IMR-90 (cell line): Measurements from ENCODE around the gene ZCCHC24. TPM values are rescaled to one million over a fixed set of nuclear protein-coding genes. Genes with fewer than 3 reads are reported as not detected.

Experiments used
- ATAC-seq: fragments of 200-7000 bp; cut with Tn5 transposase; 2 replicates; pipeline ENCODE4 v1.9.1; 2020; ENCODE audit warnings: low read depth, mild to moderate bottlenecking, moderate library complexity
- BruUV-seq: library from RNA; stranded (reverse); fragments of 400-500 nt; replicated peaks from 2 replicates; lab custom pipeline; 2021; lab: Mats Ljungman, UMichigan
- CTCF ChIA-PET: fragments of 300-600 bp; formaldehyde crosslinking; extraction: SDS; loops from one replicate; lab custom pipeline; 2021; ENCODE audit warnings: antibody characterized with exemption; lab: Yijun Ruan, JAX
- POLR2A ChIA-PET: fragments of 300-600 bp; sonication (Branson Sonifier 250); formaldehyde crosslinking; loops from one replicate; lab custom pipeline; 2022; ENCODE audit warnings: antibody characterized with exemption; ENCODE audit not compliant: unreplicated experiment; lab: Charles Lee
- DNase-seq: peaks from one replicate; pipeline ENCODE4 v3.0.0; 2013
- H2AFZ ChIP-seq: replicated peaks from 2 replicates; pipeline ENCODE3; 2013; ENCODE audit warnings: low read length, mild to moderate bottlenecking; ENCODE audit not compliant: poor library complexity
- H2AK5ac ChIP-seq: 2 replicates; pipeline ENCODE4 v1.6.1; 2013; ENCODE audit warnings: low read depth, low read length, inconsistent platforms
- H2AK9ac ChIP-seq: replicated peaks from 2 replicates; pipeline ENCODE3; 2013; ENCODE audit warnings: mild to moderate bottlenecking, low read depth, low read length, moderate library complexity; ENCODE audit not compliant: poor library complexity
- H2BK120ac ChIP-seq: 2 replicates; pipeline ENCODE4 v1.6.1; 2013; ENCODE audit warnings: low read depth, low read length, inconsistent platforms
- H2BK15ac ChIP-seq: 3 replicates; pipeline ENCODE4 v1.6.1; 2013; ENCODE audit warnings: low read depth, low read length, inconsistent platforms
- H2BK20ac ChIP-seq: 2 replicates; pipeline ENCODE4 v1.6.1; 2013; ENCODE audit warnings: low read depth, mild to moderate bottlenecking, inconsistent platforms, low read length, moderate library complexity
- H2BK5ac ChIP-seq: 2 replicates; pipeline ENCODE4 v1.6.1; 2013; ENCODE audit warnings: mild to moderate bottlenecking, low read depth, low read length, inconsistent platforms; ENCODE audit not compliant: poor library complexity, severe bottlenecking
- H3K14ac ChIP-seq: replicated peaks from 2 replicates; pipeline ENCODE4 v1.6.1; 2013; ENCODE audit warnings: low read depth, low read length, inconsistent platforms
- H3K18ac ChIP-seq: 2 replicates; pipeline ENCODE4 v1.6.1; 2013; ENCODE audit warnings: low read depth, low read length, control low read depth
- H3K23ac ChIP-seq: 2 replicates; pipeline ENCODE4 v1.6.1; 2013; ENCODE audit warnings: low read depth, low read length, inconsistent platforms
- H3K27ac ChIP-seq: 2 replicates; pipeline ENCODE4 v1.5.1; 2013; ENCODE audit warnings: mild to moderate bottlenecking, control low read depth, low read length; ENCODE audit not compliant: insufficient read depth
- H3K27me3 ChIP-seq: 2 replicates; pipeline ENCODE4 v1.6.1; 2013; ENCODE audit warnings: low read length; ENCODE audit not compliant: control insufficient read depth, insufficient read depth
- H3K36me3 ChIP-seq: 2 replicates; pipeline ENCODE4 v1.6.1; 2013; ENCODE audit warnings: low read length, mixed read lengths; ENCODE audit not compliant: control insufficient read depth, insufficient read depth
- H3K4ac ChIP-seq: 2 replicates; pipeline ENCODE4 v1.6.1; 2013; ENCODE audit warnings: low read depth, low read length, inconsistent platforms
- H3K4me1 ChIP-seq: 2 replicates; pipeline ENCODE4 v1.6.1; 2013; ENCODE audit warnings: low read length, mixed read lengths; ENCODE audit not compliant: control insufficient read depth, insufficient read depth
- H3K4me2 ChIP-seq: 2 replicates; pipeline ENCODE4 v1.6.1; 2013; ENCODE audit warnings: low read depth, mild to moderate bottlenecking, control low read depth, low read length, moderate library complexity
- H3K4me3 ChIP-seq: 2 replicates; pipeline ENCODE4 v1.5.1; 2013; ENCODE audit warnings: low read depth, mild to moderate bottlenecking, control low read depth, low read length, moderate library complexity; ENCODE audit not compliant: insufficient read depth
- H3K56ac ChIP-seq: 2 replicates; pipeline ENCODE4 v1.6.1; 2013; ENCODE audit warnings: low read length, inconsistent platforms; ENCODE audit not compliant: insufficient read depth; ENCODE audit errors: extremely low read depth
- H3K79me1 ChIP-seq, 2 experiments: 2 replicates each; pipeline ENCODE4 v1.6.1; 2013; ENCODE audit warnings: low read length in 2 of 2, inconsistent platforms in 1 of 2, low read depth in 1 of 2
- H3K9ac ChIP-seq: 2 replicates; pipeline ENCODE4 v1.6.1; 2013; ENCODE audit warnings: low read depth, low read length, control low read depth
- H3K9me1 ChIP-seq: 2 replicates; pipeline ENCODE4 v1.6.1; 2013; ENCODE audit warnings: low read length, inconsistent platforms; ENCODE audit not compliant: insufficient read depth
- H3K9me3 ChIP-seq: 2 replicates; pipeline ENCODE4 v1.6.1; 2013; ENCODE audit warnings: low read length; ENCODE audit not compliant: control insufficient read depth, insufficient read depth
- H4K20me1 ChIP-seq: 2 replicates; pipeline ENCODE4 v1.6.1; 2013; ENCODE audit warnings: low read length, inconsistent platforms; ENCODE audit not compliant: insufficient read depth
- H4K5ac ChIP-seq: 2 replicates; pipeline ENCODE4 v1.6.1; 2013; ENCODE audit warnings: mild to moderate bottlenecking, low read depth, low read length, control low read depth
- H4K8ac ChIP-seq, 2 experiments: 2 replicates each; pipeline ENCODE4 v1.6.1; 2013; ENCODE audit warnings: low read depth in 2 of 2, low read length in 2 of 2, control low read depth in 1 of 2, inconsistent platforms in 1 of 2
- H4K91ac ChIP-seq: 2 replicates; pipeline ENCODE4 v1.6.1; 2013; ENCODE audit warnings: low read depth, low read length, inconsistent platforms; ENCODE audit not compliant: insufficient read depth
- BHLHE40 ChIP-seq: fragments of 150-350 bp; IDR thresholded peaks from 2 replicates; pipeline ENCODE4 v1.6.1; 2016; ENCODE audit warnings: mild to moderate bottlenecking, low read depth, low read length
- CEBPB ChIP-seq: IDR thresholded peaks from 2 replicates; pipeline ENCODE4 v1.6.1; 2012; ENCODE audit warnings: low read depth, low read length, improper control_type of control experiment
- MAZ ChIP-seq: IDR thresholded peaks from 2 replicates; pipeline ENCODE4 v1.6.1; 2012; ENCODE audit warnings: low read depth, mild to moderate bottlenecking, low read length, improper control_type of control experiment, moderate library complexity, borderline replicate concordance
- RFX5 ChIP-seq: IDR thresholded peaks from 2 replicates; pipeline ENCODE4 v1.8.0; 2012; ENCODE audit warnings: low read depth, mild to moderate bottlenecking, low read length, moderate library complexity
- WGBS, 2 experiments: methylation state at CpG; one replicate each; pipeline versions ENCODE4 v1.1.5 to v1.1.7; 2013; ENCODE audit warnings: missing lambda C conversion rate in 2 of 2; ENCODE audit not compliant: insufficient read length in 1 of 2; ENCODE audit errors: extremely low coverage in 2 of 2; 5-methylcytosine and 5-hydroxymethylcytosine counted together
- dilution Hi-C: fragments of 300-500 bp; cut with HindIII; formaldehyde crosslinking; loops from one replicate; pipeline ENCODE4 v1.14.3; 2018; ENCODE audit warnings: low sequenced_read_pairs; ENCODE audit not compliant: unreplicated experiment
- in situ Hi-C: fragments of 300-500 bp; cut with MboI; formaldehyde crosslinking; loops from 3 replicates; pipeline ENCODE4 v1.14.3; 2019; ENCODE audit warnings: low sequenced_read_pairs, inconsistent platforms, mixed read lengths
- intact Hi-C: fragments of 100-400 bp; cut with micrococcal nuclease; formaldehyde crosslinking; loops from 2 replicates; pipeline ENCODE4 v1.10.0; 2022
- polyA plus RNA-seq, 3 experiments: library from polyadenylated mRNA; depleted of rRNA; stranded (reverse); fragments of >200 nt; gene quantifications; 2 replicates each; pipeline ENCODE4 v1.2.3, GENCODE V29; 2012; ENCODE audit warnings: low replicate concordance in 1 of 3
- total RNA-seq: library from RNA; depleted of rRNA; stranded (reverse); fragments of >200 nt; gene quantifications from 2 replicates; pipeline ENCODE4 v1.2.3, GENCODE V29; 2012

The ZCCHC24 gene
- total and polyA plus RNA-seq, 2 of the 4 experiments (the other 2 are of a cell fraction), result 15.1 to 25.9 TPM

- Histone ChIP-seq H2AK5ac (no peak overlapping the region), H3K27me3 (no peaks in the 10 kb centered on the region), H3K27ac (no peak overlapping the region), H3K23ac (no peak overlapping the region), H4K8ac (no peak overlapping the region), H3K4me2 (no peak overlapping the region), H4K20me1 (peaks cover 37% of the 10 kb centered on the region), H4K5ac (no peak overlapping the region), H2BK15ac (no peak overlapping the region), H3K9ac (no peak overlapping the region), H3K4me1 (peaks cover 39% of the 10 kb centered on the region), H3K36me3 (peaks cover 65% of the 10 kb centered on the region), H2BK120ac (no peak overlapping the region), H3K14ac (no peak overlapping the region), H3K9me3 (no peaks in the 10 kb centered on the region), H2BK5ac (no peak overlapping the region), H3K4me3 (no peak overlapping the region), H2BK20ac (no peak overlapping the region), H3K4ac (no peak overlapping the region), H3K79me1 (peaks cover 60 to 98% of the 10 kb centered on the region in 2 experiments), H4K91ac (no peak overlapping the region), H3K56ac (no peak overlapping the region), H3K9me1 (peaks cover 37% of the 10 kb centered on the region), H2AFZ (no peak overlapping the region), H3K18ac (no peak overlapping the region), H2AK9ac (no peak overlapping the region)
- ATAC-seq (no peak), DNase-seq (no peak)
- CTCF ChIA-PET, result no interaction called here
- no peak for TF ChIP-seq MAZ
- no peak for TF ChIP-seq RFX5
- TF ChIP-seq BHLHE40, result no peak
- TF ChIP-seq CEBPB, result no peak
- WGBS, 2 experiments, result no CpG with 5 or more reads among the region's 4 CpGs
- BruUV-seq, result no TSS peak
- dilution Hi-C loops (no loop called here), in situ Hi-C loops (no loop called here), intact Hi-C loops (no loop called here)
- POLR2A ChIA-PET, result no interaction called here
Observed at GRCh38 chr10:79417731-79418130, 27.7 kb downstream of the ZCCHC24 start.
